VCaP (cell line): ENCODE measurements around the gene HNF4A.

ENCODE experiments used
- H3K27ac ChIP-seq: fragments of 450-650 bp; 2 replicates; pipeline ENCODE4 v1.5.1; 2017
- CTCF ChIP-seq: fragments of 450-650 bp; conservative IDR thresholded peaks from 2 replicates; pipeline ENCODE4 v1.5.1; 2017; ENCODE audit warnings: mild to moderate bottlenecking, moderate library complexity

The HNF4A gene

GRCh38 chr20:44448753-44449546, 93.5 kb downstream of the HNF4A start:
- TF ChIP-seq CTCF = no peak
- peak overlapping the region; percentile 74; the same call in 1 of the 2 replicates for H3K27ac ChIP-seq

GRCh38 chr20:44449864-44450263, 94.4 kb downstream of the HNF4A start:
- H3K27ac ChIP-seq = peak overlapping the region; percentile 74
- no peak for TF ChIP-seq CTCF

- TF ChIP-seq CTCF = no peak
- peak overlapping the region; percentile 74 for H3K27ac ChIP-seq
Measured at GRCh38 chr20:44450281-44450889, 94.9 kb downstream of the HNF4A start.

- no peak for TF ChIP-seq CTCF
- H3K27ac ChIP-seq = peak overlapping the region; percentile 74
Measured at GRCh38 chr20:44450903-44451450, 95.5 kb downstream of the HNF4A start.

- no peak for TF ChIP-seq CTCF
- no peak overlapping the region for H3K27ac ChIP-seq
Measured at GRCh38 chr20:44454306-44454963, 98.9 kb downstream of the HNF4A start.

GRCh38 chr20:44455126-44455525, 99.6 kb downstream of the HNF4A start:
- TF ChIP-seq CTCF = no peak
- no peak overlapping the region for H3K27ac ChIP-seq

GRCh38 chr20:44456611-44457010, 101.1 kb downstream of the HNF4A start:
- TF ChIP-seq CTCF = no peak
- peak overlapping the region; percentile 53 for H3K27ac ChIP-seq
